IPS-NIHi11 (cell line): ENCODE results near the gene RGS19.

Experiments
- DNase-seq: peaks from one replicate; pipeline ENCODE4 v3.0.0; 2012; ENCODE audit warnings: mixed read lengths, low spot score

Gene RGS19

DNA sequence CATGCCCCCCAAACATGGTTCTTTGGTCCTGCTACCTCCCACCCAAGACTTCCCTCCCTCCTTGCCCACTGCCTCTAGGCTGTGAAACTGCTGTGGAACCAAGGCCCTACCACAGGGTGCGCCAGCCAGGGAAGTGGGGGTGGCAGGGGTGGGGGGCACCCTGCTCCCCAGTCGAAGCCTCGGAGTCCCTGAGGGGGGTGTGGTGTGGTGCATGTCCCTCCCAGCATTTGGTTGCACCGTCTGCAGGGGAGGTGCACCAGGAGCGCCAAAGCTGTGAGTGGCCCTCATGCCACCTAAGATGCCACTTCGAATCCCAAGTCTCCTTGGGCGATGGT, 1.8 kb downstream of the RGS19 start:
- DNase-seq = no peak

DNA sequence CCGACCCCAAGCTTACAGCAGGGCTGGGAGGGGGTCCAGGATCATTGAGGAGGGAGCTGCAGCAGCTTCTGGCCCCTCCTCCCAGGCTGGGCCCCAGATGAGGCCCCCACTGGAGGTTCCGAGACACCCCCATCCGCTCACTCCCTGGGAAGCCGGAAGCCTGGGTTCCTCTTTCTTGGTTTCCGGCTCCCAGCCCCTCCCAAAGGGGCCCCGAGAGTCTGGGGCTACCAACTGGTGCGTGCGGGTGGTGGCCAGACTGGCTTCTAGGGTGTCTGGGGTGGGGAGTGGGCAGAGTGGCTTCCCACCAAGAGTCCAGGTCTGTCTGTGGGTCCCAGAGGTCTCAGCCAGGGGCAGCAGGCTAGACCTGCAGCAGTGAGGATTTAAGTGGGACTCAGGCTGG, 2.2 kb downstream of the RGS19 start:
- no peak for DNase-seq

DNA sequence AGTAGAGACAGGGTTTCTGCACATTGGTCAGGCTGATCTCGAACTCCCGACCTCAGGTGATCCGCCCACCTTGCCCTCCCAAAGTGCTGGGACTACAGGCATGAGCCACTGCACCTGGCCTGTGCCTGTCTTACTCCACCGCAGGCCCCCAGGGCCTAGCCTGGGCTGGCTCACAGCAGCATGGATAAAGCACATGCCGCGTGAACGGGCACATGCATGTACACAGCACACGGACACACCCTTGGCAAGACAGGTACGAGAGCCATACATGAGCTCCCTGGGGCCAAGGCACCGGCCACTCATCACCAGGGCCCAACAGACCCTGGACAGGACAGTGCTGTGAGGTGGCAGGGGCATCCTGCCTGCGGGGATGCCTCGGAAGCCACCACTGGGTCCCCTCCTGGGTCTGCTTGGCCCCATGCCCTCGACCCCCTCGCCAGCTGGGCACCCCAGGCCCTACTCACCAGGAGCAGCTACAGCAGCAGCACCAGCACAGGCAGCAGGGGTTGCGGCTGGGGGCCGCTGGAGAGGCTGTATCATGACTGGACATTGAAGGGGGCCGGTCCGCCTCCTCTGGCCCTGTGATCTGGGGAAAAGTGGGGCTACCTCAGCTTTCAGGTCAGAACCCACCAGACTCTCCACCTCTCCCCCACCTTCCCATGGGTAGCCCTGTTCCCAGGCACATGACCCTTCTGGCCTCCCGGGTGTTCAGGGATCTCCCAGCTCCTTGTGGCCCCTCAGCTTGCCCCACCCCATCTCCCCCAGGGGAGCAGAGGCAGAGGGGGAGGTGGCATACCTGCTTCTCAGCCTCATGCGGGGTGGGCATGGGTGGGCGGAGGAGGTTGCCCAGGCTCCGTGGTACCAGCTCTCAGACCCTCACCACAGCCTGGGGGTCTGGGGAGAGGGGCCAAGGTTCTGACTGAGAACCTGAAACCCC, 3.0 kb downstream of the RGS19 start:
- DNase-seq = no peak

DNA sequence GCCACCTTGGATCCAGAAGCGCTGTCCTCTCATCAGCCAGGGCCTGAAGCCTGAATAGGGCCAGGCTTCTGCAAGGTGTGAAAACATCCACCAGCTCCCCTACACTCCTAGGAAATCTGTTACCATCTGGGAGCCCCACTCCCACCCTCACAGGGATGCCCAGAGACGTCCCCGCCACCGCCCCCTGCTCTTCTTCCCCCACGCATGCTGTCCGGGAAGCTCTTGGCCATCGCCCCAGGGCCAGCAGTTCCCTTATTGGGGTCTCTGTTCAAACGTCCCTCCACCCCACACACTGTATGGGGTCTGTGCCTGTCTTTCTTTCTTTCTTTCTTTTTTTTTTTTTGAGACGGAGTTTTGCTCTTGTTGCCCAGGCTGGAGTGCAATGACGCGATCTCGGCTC, 3.8 kb downstream of the RGS19 start:
- DNase-seq = no peak

DNA sequence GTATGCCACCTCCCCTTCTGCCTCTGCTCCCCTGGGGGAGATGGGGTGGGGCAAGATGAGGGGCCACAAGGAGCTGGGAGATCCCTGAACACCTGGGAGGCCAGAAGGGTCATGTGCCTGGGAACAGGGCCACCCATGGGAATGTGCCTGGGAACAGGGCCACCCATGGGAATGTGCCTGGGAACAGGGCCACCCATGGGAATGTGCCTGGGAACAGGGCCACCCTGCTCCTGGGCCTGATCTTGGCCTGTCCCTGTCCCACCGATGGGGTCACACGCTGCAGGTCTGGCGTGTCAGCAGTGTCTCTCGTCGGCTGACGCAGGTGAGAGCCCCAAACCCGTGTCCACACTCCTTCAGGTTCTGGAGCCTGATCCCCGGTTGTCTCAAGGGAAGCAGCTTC, 4.4 kb downstream of the RGS19 start:
- DNase-seq = no peak

DNA sequence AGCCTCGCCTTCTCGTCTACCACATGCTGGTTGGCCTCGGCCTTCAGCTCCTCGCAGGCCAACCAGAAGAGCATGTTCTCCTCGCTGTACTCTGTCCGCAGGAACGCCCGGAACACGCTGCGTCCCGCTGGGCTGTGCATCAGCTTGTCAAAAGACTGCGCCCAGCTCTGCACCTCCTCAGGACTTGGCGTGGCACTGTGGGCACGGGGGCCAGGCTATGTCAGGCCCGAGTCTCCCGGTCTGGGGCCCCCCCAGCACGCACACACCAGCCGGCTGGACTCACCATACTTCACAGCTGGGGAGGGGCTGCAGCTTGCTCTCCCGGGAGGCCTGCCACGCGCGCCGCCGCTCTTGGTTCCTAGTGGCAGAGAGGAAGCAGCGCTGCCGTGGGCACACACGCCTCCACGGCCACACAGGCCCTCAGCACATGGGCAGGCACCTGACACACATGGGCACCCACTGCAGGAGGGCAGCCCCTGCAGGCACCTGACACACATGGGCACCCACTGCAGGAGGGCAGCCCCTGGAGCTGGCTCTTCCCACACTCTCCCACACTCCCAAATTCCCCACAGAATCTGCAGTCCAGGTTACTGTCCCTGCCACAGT, 5.0 kb downstream of the RGS19 start:
- no peak for DNase-seq

DNA sequence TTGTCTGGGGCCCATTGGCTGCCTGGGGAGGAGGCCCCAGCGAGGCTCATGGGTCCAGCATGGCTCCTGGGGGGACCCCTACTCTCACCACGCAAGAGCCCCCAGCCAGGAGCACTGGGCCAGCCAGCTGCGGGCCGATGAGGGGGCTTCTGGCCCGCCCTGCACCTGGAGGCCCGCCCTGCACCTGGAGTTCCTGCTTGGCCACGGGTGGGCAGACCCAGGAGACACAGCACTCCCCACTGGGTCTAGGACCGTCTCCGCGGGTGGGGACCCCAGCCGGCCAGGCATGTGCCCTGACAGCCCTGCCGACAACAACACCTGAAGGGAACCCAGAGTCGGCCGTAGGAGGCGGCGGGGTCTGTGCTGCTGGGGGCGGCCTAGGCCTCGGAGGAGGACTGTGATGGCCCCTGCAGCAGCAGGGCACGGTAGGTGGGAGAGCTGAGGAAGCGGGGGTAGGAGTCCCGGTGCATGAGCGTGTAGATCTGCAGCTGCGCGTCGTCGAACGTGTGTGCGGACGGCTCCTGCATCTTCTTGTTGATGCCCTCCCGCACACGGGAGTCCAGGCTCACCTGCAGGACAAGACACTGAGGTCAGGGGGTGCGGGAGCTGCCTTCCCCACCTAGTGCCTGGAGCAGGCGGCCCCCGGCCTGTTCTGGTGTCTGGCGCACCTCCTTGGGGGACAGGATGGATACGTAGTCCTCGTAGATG, 5.7 kb downstream of the RGS19 start:
- no peak for DNase-seq

DNA sequence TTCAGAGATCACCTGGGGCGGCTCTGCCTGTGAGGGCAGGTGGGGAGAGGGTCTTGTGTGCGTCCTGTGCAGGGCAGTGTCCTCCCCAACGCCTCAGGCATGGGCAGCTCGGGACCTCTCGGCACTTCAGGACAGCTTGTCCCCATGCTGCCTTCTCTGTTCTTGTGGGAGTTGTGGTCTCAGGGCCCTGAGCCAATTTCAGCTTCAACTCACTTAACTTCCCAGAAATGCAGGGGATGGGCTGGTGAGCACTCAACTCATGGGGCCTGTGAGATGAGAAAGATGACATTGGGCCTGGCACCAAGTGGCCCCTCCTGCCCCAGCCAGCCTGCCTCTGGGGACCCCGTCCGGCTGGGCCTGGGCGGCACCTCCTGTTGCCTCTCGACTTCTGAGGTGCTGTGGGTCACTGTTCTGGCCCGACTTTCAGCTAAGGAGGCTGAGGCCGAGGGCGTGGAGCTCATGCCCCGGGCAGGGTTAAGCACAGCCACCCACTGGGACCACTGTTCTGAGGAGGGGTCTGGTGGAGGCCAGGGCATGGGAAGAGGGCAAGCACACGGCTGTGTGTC, 6.7 kb downstream of the RGS19 start:
- no peak for DNase-seq

DNA sequence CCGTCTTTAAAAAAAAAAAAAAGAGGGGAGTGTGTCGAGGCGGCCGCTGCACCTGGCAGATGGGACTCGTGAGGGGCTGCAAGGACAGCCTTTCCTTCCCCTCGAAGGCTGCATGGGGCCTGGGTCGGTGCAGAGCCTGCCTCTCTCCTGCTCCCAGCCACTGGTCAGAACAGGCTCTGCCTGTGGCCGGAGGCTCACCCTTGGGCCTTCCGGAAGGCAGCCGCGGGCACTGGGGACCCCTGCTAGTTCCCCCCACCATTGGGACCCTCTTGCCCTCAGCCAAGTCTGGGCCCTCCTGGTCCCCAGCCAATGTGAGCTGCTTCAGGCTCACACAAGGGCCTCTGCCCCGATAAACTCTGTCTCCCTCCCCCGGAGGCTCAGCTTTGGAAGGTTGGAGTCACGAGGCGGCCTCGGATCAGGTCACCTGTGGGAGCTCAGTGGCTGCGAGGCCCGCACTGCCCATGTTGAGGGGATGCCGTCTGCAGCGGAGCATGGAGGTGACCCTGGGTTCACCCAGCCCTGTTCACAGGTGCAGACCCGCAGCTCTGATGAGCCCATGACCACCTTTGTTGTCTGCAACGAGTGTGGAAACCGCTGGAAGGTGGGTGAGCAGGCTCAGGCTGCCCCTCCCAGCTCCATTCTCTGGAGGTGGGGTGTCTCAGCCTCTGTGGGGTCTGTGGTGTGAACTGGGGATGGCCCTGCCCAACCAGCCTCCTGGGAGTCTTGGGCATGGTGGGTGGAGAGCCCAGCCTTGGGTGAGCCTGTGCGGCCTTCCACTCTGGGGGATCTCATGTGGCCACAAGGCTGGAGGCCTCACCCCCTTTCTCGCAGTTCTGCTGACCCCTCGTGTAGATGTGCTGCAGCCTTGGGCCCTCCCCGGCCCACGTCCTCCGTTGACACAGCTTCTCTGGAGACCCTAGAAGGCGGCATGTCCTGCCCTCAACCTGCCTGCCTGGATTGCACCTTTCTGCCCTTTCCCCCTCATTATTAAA, 7.7 kb downstream of the RGS19 start:
- DNase-seq = no peak

DNA sequence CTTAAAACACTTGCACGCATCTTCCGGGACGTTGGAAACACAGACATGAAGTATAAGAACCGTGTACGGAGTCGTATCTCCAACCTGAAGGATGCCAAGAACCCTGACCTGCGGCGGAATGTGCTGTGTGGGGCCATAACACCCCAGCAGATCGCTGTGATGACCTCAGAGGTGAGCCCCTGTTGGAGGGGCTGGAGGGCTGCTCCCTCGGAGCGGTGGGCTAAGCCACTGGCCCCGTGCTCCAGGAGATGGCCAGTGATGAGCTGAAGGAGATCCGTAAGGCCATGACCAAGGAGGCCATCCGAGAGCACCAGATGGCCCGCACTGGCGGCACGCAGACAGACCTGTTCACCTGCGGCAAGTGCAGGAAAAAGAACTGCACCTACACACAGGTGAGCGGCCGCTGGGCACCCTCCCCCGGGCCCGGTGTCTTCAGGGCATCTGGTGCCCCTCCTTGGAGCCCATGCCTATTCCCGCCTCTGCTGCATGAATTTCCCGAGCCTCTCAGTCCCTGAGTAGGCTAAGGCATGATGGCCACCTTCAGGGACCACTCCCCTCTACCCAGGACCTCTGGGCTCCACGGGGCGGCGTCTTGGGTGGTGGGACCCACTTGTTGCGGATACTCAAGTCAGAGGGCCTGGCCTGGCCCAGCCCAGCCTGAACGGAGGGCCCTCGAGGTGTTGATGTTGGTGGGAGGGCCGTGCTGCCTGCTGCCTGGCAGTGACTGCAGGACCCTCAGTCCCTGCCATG, 8.9 kb downstream of the RGS19 start:
- DNase-seq = no peak

DNA sequence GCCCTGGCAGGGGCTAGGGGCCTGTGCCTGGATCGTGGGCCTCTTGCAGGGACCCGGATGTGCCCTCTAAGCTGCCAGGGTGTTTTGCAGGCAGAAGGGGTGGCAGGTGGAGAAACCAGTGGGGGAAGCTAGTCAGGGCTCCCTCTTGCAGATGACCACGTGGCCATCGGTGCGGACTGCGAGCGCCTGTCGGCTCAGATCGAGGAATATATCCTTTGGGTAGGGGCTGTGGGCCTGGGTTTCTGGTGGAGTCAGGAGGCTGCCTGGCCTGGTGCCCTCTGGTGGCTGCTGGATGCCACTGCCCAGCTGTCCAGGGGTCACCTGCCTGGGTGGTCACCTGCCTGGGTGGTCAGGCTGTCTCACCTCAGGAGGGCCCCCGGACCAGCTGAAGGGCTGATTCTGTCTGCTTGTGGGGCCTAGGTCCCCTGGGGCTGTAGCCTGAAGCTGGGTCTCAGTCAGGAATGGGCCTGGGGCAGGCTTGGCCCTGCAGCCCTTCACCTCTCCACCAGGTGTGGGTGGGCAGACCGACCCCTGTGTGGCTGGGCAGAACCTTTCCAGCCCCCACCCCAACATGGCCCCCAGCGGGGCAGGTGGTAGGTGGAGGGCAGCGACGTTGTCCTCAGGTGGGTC, 9.6 kb downstream of the RGS19 start:
- DNase-seq = peak; percentile 93

DNA sequence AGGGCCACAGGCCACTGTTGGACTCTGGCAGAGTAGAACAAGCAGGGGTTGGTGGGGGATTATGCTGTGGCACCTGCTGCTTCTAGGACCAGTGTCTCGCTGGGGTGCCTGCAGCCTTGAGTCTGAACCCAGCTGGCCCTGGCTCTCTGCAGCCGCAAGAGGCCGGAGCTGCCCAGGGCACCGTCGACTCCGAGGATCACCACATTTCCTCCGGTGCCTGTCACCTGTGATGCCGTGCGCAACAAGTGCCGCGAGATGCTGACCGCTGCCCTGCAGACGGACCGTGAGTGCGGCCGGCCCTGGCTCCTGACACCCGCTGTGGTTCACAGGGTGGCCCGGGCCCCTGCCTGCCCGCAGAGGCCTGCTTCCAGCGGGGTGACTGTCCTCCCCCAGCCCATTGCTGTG, 10.1 kb downstream of the RGS19 start:
- DNase-seq = no peak

DNA sequence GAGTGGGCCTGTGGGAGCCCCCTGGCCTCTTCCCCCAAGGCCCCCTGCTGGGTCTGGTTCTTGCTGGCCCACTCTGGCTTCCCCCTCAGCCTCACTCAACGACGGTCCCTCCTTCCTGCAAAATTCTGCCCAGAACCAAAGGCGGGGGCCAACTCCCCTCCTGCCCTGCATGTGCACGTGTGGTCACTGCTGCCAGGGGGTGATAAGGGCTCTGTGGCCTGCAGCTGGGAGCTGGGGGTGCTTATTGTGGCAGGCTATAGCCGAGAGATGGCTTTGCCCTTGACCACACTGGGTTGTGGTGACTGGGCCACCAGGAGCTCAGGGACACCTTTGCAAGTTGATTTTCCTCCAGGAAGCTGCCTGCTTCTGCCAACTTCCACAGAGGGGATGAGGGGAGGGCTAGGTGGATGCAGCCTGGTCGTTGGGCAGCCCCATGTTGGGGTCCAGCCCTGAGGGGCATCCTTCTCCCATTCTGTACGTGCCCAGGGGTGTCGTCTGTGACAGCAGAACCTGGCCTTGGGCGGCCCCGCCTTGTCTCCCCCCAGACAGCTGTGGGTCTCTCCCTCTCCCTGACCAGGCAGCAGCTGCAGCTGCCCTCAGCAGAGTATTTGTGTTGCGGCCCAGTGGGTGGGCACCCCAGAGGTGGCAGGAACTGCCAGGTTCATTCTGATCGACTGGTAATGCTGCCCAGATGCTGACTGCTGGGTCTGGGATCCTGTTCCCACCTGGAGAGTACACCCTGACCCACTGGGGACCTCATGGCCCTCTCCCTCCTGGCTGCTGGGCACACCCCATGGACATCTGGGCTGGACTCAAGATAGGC, 10.7 kb downstream of the RGS19 start:
- DNase-seq = no peak

DNA sequence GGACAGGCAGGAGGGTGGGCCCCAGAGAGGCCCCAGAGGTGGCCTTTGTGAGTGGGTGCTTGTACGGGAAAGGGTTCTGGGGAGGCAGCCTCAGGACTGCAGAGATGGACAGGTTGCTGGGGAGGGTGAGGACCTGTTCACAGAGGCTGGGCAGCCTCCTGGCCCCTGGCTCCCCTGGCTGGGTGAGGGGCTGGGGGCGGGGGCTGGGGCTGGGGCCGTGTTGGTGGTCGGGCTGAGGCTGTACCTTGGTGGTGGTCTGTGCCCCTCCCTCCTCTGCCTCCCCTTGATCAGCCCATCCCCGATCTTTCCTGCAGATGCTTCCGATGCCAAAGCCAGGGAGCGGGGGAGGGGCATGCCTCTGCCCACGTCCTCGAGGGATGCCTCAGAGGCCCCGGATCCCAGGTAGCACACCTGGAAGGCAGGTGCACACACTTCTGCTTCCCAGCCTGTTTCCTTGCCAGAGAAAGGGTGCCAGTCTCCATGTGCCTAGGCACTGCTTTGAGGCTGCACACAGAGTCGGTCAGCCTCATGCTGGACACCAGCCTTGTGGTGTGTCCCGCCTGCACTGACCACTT, 11.5 kb downstream of the RGS19 start:
- no peak for DNase-seq

DNA sequence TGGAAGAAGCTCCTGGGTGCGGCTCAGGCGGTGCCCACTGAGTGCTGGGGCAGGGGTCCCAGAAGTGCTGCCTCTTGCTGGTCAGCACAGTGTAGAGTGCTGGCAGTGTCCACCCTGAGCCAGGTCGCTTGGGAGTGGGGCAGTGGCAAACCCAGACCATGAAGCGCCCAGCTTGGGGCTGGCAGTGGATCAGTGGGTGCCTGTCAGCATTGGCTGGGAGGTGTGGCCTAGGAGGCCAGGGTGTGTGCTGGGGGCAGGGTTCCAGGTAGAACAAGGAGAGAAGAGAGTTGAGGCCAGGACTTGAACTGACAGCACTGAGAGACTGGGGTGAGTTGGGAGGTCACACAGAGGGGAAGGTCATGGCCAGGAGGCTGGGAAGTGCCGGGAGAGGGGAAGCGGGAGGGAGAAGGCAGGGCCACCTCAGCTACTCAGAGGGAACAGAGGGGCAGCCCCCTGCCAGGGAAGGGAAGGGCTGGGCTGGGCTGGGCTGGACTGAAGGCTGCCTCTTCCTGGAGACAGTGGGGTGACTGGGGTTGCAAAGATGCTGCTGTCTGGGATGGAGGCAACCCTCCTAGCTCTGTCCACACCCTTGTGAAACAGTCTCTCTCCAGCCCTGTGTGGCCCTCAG, 12.2 kb downstream of the RGS19 start:
- DNase-seq = no peak

DNA sequence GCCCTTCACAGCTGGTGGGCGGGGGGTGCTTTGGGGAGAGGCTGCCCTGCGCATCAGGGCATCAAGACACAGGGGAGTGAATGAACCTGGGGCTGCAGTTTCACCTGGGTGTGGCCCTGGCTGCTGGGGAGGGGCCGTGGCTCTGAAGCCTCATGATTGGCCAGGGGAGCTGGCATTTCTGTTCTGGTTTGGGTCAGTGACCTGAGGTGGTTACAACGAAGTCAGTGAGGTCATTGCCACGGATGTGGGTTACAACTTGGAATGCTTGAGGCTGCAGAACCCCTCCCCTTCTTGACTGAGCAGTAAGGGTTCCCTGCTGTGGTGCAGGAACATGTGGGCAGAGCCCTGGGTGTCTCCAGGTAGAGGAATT, 13.4 kb downstream of the RGS19 start:
- peak; percentile 69 for DNase-seq

DNA sequence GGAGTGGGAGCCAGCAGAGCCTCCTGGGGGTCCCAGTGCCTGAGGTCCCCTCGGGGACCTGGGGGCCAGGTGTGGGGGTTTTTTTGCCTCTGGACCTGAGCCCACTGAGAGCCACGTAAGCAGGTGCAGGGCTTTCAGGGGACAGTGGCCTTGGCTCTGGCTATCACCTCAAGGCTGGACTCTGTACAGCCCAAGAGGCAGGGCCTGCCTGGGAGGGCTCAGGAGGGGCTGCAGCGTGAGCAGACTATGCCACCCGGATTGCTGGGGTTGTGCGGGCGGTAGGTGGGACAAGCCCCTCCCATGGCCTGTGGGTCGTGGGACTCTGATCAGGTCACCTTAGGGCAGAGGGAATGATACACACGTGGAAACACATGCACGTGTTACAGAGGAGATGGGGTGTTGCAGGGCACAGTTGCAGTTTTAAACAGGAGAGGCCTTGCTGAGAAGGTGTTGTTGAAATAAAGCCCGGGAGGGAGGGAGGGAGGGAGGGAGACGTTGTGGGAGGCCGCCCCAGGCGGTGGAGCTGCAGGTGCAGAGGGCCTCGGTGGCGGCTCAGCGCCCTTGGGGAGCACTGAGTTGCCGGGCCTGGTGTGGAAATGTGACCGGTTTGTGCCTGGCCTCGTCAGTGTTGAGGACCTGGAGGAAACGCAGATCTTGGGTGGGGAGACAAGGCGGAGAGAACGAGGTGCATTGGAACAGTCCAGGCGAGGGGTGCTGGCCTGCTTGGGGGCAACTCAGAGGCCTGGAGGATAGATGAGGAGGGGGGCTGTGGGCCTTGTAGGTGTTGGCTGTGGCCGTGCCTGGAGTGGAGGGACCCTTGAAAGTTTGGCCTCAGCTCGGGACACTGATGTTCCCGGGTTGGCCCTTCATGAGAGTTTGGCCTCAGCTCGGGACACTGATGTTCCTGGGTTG, 14.0 kb downstream of the RGS19 start:
- DNase-seq = no peak
